ENCODE data around the gene NTRK2.

NTRK2 gene

GRCh38 chr9:84736081-84736480, 66.6 kb downstream of the NTRK2 start:
- DNase-seq (ENCODE audit: low spot score), result no peak

GRCh38 chr9:84736536-84736935, 67.0 kb downstream of the NTRK2 start:
- no peak for DNase-seq (ENCODE audit: low spot score)

- DNase-seq (ENCODE audit: low spot score), result no peak
These were observed 68.8 kb downstream of the NTRK2 start for GRCh38 chr9:84738353-84738752.

- DNase-seq (ENCODE audit: low spot score), result no peak
These were observed 72.7 kb downstream of the NTRK2 start for GRCh38 chr9:84742261-84742660.

- no peak for DNase-seq (ENCODE audit: low spot score)
These were observed 74.7 kb downstream of the NTRK2 start for GRCh38 chr9:84744195-84744594.

- DNase-seq (ENCODE audit: low spot score), result no peak
These were observed 75.2 kb downstream of the NTRK2 start for GRCh38 chr9:84744726-84745125.

- no peak for DNase-seq (ENCODE audit: low spot score)
These were observed 78.6 kb downstream of the NTRK2 start for GRCh38 chr9:84748112-84748511.

- DNase-seq (ENCODE audit: low spot score), result no peak
These were observed 80.8 kb downstream of the NTRK2 start for GRCh38 chr9:84750152-84750865.

- no peak for DNase-seq (ENCODE audit: low spot score)
These were observed 82.4 kb downstream of the NTRK2 start for GRCh38 chr9:84751921-84752320.

- no peak for DNase-seq (ENCODE audit: low spot score)
These were observed 84.9 kb downstream of the NTRK2 start for GRCh38 chr9:84754461-84754860.

- DNase-seq (ENCODE audit: low spot score), result no peak
These were observed 85.4 kb downstream of the NTRK2 start for GRCh38 chr9:84754881-84755280.

GRCh38 chr9:84755380-84755779, 85.9 kb downstream of the NTRK2 start:
- no peak for DNase-seq (ENCODE audit: low spot score)

- DNase-seq (ENCODE audit: low spot score), result no peak
These were observed 86.6 kb downstream of the NTRK2 start for GRCh38 chr9:84756171-84756570.

- DNase-seq (ENCODE audit: low spot score), result no peak
These were observed 87.2 kb downstream of the NTRK2 start for GRCh38 chr9:84756731-84757130.

- no peak for DNase-seq (ENCODE audit: low spot score)
These were observed 89.3 kb downstream of the NTRK2 start for GRCh38 chr9:84758817-84759216.

- DNase-seq (ENCODE audit: low spot score), result no peak
These were observed 89.8 kb downstream of the NTRK2 start for GRCh38 chr9:84759300-84759750.

- DNase-seq (ENCODE audit: low spot score), result no peak
These were observed 90.3 kb downstream of the NTRK2 start for GRCh38 chr9:84759804-84760203.

- no peak for DNase-seq (ENCODE audit: low spot score)
These were observed 91.7 kb downstream of the NTRK2 start for GRCh38 chr9:84761137-84761808.

GRCh38 chr9:84772511-84772910, 103.0 kb downstream of the NTRK2 start:
- DNase-seq (ENCODE audit: low spot score), result no peak

- DNase-seq (ENCODE audit: low spot score), result no peak
These were observed 103.5 kb downstream of the NTRK2 start for GRCh38 chr9:84773022-84773421.

- no peak for DNase-seq (ENCODE audit: low spot score)
These were observed 105.6 kb downstream of the NTRK2 start for GRCh38 chr9:84775056-84775643.

- DNase-seq (ENCODE audit: low spot score), result no peak
These were observed 109.0 kb downstream of the NTRK2 start for GRCh38 chr9:84778570-84778969.

- DNase-seq (ENCODE audit: low spot score), result no peak
These were observed 110.4 kb downstream of the NTRK2 start for GRCh38 chr9:84779883-84780282.

Data from D341Med (cell line).